Measurements from ENCODE around the gene CEP44.

CEP44 gene

DNA sequence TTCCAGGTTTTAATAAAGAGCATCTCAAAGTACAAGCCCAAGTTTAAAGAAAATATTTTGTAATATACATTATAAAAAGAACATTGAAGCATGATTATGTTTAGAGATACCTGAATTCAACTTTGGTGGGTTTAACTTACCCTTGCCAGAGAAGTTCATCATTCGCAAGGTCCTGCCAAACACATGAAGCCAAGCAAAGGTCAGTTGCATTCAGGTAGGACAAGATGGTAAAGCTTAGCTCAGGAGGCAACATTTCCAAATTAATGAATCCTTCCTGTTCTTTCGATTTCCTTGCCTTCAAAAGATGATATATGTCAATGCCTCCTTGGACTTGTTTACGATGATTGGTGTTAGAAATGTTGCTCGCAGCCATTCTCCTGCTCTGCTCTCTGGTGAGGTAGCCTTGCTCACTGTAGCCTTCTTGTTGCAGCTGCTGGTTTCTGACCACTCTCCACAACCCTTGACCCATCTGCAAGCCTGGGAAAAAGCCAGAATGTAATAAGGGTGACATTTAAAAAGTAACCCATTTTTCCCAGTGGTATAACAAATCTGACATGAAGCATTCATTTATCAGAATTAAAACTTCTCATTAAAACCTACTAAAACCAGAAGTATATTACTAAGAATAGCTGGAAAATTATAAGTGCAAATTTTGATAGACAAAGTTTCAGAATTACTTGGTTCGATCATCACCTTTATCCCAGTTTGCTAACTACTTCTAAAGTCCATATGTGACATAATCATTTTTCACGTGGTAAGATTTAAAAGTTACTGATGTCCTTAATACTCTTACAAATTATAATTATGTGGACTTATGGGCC is 20.9 kb upstream of the CEP44 start:
- FAIRE-seq: no peak
- TF ChIP-seq POLR2A (IDR thresholded peaks at IDR 0.05; ENCODE audit: low read depth, low read length): no peak
- no peak for DNase-seq (ENCODE audit: insufficient read length, low spot score)

DNA sequence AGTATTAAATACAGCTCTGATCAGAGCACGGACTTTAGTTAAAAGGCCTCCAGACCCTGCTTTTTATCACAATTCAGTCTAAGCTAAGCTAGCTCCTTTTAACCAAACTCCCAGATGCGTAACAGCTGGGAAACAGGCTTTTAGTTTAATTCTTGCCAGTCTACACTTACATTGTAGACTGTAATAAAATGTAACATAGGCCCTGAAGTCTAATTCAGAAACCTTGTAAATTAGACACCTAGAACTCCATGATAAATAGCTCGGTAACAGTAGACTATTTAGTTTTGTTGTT is 20.3 kb upstream of the CEP44 start:
- TF ChIP-seq POLR2A (IDR thresholded peaks at IDR 0.05; ENCODE audit: low read depth, low read length): no peak
- FAIRE-seq (no peak), DNase-seq (ENCODE audit: insufficient read length, low spot score) (no peak)

DNA sequence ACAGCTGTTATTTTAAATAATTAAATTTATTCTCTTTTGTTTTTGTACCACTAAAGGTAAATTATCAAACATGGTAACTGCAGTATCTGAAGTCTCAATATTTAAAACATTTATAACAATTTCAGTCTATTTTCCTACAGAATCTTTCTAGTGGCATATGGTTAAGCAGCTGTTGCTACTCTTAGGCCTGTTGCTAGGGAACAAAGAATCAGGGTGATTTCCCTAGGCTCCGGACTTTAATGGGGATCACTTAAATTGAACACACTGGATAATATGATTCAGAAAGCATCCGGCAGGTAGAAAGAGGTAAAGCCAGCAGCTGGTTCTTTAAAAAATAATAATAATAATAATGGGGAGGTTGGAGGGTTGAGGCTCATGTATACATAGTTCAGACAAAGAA is 17.8 kb upstream of the CEP44 start:
- DNase-seq (ENCODE audit: insufficient read length, low spot score) (no peak), FAIRE-seq (no peak)
- no peak for TF ChIP-seq POLR2A (IDR thresholded peaks at IDR 0.05; ENCODE audit: low read depth, low read length)

DNA sequence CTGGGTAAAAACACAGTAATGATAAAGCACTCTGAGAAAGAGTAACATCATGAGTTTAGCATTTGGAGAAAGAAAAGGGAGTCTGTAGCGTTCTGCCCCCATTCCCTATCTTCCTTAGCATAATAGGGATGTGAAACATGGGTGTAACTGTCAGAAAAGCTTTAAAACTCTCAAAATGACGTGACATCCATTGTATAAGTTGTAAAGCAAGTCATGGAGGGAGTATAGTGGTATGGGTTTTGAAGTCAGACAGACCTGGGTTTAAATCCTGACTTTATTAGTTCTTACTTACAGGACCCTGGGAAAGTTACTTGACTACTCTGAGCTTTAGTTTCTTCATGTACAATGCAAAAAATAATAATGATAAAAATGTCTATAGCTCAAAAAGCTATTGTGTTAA is 17.3 kb upstream of the CEP44 start:
- no peak for TF ChIP-seq POLR2A (IDR thresholded peaks at IDR 0.05; ENCODE audit: low read depth, low read length)

DNA sequence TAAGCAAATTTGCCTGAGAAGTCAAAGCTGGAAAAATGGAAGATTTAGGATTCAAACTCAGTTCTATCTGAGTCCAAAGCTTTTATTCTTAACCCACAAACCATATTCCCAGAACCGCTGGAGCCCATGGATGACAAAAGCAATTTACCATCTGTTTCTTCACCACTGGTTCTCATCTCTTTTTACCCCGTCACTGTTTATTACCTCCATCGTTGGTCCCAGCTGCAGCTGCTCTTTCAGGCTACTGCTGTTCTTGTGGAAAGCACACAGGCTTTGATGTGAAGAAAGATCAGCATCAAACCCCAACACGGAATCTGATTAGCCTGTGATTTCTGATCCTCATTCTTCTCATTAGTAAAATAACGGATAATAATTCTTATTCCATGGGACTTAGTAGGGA is 9.8 kb upstream of the CEP44 start:
- FAIRE-seq (no peak), DNase-seq (ENCODE audit: insufficient read length, low spot score) (no peak)
- no peak for TF ChIP-seq POLR2A (IDR thresholded peaks at IDR 0.05; ENCODE audit: low read depth, low read length)

More for the DNA sequence above, 17.3 kb upstream of the CEP44 start:
- DNase-seq (ENCODE audit: insufficient read length, low spot score): no peak
- FAIRE-seq: no peak

DNA sequence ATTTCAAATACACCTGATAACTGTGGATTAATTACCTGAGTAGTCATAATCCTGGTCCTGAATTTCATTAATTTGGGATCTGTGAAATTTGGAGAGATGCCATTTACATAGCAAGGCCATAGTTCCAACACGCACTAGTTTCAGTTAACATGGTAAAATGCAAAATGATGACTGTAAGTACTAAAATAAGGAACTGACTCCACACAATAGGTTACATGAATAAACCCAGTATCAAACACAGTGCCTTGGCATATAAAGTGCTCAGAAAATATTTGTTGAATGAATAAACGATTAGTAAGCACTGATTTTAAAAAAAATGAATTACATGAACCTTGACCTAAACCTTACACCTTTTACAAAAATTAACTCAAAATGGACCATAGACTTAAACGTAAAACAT is 9.3 kb upstream of the CEP44 start:
- no peak for DNase-seq (ENCODE audit: insufficient read length, low spot score)
- TF ChIP-seq POLR2A (IDR thresholded peaks at IDR 0.05; ENCODE audit: low read depth, low read length): no peak
- no peak for FAIRE-seq

DNA sequence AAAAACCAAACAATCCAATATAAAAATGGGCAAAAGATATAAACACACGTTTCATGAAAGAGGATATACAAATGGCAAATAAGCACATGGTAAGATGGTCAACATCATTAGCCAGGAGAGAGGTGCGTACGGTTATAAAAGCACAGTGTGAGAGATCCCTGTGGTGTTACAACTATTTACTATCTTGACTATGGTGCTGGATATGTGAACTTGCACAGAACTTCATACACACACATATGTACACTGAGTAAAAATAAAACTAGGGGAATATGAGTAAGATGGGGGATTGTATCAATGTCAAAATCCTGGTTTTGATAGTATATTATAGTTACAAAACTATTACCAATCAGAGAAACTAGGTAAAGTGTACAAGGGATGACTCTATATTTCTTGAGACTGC is 8.6 kb upstream of the CEP44 start:
- no peak for DNase-seq (ENCODE audit: insufficient read length, low spot score)
- no peak for TF ChIP-seq POLR2A (IDR thresholded peaks at IDR 0.05; ENCODE audit: low read depth, low read length)
- no peak for FAIRE-seq

DNA sequence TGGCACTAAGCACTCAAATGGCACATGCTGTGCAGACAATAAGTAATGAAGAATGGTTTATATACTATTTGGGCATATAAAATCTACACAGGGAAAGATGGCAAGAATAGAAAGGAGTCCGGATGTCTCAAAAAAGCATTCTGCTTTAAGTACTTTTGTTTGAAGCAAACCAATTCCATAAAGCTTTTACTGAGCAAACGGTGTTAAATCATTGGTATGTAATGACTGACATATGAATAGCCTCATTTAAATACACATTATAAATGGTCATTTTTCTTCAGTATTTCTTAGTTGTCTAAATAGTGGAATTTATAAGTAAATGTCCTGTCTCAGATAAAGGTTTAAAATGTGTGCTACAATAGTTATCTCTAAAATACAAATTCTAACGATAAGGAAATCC is 6.3 kb upstream of the CEP44 start:
- FAIRE-seq (no peak), DNase-seq (ENCODE audit: insufficient read length, low spot score) (no peak)
- no peak for TF ChIP-seq POLR2A (IDR thresholded peaks at IDR 0.05; ENCODE audit: low read depth, low read length)

DNA sequence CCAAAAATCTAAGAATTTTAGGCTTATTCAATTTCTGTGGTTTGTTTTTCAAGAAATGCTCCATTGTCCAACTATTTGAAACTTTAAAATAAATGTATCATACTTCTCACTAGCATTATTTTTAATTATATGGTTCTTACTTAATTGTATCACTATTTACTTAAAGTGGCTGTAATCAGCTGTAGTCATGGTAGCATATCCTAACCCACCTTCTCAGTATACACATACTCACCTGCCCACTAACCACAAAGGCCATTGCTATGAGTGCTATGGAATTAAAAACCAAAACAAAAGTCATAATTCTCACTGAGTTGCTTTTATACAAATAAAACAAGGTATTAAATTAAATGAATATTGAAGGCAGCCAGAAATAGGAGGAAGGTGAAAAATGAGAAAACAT is 5.2 kb upstream of the CEP44 start:
- DNase-seq (ENCODE audit: insufficient read length, low spot score) (no peak), FAIRE-seq (no peak)
- no peak for TF ChIP-seq POLR2A (IDR thresholded peaks at IDR 0.05; ENCODE audit: low read depth, low read length)

DNA sequence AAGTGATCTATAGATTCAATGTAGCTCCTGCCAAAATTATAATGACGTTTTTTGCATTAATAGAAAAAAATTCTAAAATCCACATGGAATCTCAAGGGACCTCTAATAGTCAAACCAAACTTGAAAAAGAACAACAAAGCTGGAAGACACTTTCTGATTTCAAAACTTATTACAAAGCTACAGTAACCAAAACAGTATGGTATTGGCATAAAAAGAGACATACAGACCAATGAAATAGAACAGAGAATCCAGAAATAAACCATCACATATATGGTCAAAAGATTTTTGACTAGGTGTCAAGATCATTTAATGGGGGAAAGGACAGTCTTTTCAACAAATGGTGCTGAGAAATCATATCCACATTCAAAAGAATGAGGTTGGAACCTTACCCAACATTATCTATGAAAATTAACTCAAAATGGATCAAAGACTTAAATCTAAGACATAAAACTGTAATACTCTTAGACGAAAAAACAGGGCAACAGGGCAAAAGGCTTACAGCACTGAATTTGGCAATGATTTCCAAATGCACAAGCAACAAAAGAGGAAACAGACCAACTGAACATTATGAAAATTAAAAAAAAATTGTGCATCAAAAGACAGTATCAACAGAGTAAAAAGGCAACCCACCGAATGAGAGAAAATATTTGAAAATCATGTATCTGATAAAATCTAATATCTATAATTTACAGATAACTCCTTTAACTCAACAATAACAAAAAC is 4.1 kb upstream of the CEP44 start:
- FAIRE-seq (no peak), DNase-seq (ENCODE audit: insufficient read length, low spot score) (no peak)
- no peak for TF ChIP-seq POLR2A (IDR thresholded peaks at IDR 0.05; ENCODE audit: low read depth, low read length)

DNA sequence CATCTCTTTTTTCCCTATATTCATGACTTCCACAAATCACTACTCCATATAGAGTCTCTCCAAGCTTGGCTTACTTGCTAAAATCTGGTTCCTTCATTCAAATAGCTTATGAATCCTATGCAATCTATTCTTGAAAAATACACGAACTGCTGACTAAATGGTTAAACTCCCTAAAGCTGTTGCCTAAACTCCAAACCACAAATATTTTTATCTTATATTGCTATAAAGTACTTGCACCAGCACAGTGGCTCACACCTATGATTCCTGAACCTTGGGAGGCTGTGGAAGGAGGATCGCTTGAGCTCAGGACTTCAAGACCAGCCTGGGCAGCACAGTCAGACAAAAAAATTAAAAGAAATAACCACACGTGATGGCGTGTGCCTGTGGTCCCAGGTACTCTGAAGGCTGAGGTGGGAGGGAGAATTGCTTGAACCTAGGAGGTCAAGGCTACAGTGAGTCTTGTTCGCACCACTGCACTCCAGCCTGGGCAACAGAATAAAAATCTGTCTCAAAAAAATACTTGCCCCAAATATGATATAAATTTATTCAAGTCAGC is 2.5 kb upstream of the CEP44 start:
- no peak for DNase-seq (ENCODE audit: insufficient read length, low spot score)
- no peak for FAIRE-seq
- TF ChIP-seq POLR2A (IDR thresholded peaks at IDR 0.05; ENCODE audit: low read depth, low read length): no peak

DNA sequence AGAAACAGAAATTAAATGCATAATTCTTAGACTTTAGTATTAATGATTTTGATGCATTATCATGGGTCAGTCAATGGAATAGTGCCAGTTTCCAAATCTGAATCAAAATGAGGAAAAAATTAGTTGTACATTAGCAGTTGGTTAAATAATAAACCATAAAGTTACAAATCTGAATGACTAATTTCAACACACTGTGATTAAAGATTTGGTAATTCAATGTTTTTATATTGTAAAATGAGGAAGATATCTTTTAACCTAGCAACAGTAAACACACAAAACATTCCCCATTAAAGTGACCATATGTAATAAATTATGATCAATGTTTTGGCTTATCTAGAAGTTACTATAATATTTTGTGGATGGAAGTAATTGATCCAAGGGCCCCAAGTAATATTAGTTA is 1.8 kb upstream of the CEP44 start:
- TF ChIP-seq POLR2A (IDR thresholded peaks at IDR 0.05; ENCODE audit: low read depth, low read length): no peak
- FAIRE-seq: no peak
- DNase-seq (ENCODE audit: insufficient read length, low spot score): no peak

DNA sequence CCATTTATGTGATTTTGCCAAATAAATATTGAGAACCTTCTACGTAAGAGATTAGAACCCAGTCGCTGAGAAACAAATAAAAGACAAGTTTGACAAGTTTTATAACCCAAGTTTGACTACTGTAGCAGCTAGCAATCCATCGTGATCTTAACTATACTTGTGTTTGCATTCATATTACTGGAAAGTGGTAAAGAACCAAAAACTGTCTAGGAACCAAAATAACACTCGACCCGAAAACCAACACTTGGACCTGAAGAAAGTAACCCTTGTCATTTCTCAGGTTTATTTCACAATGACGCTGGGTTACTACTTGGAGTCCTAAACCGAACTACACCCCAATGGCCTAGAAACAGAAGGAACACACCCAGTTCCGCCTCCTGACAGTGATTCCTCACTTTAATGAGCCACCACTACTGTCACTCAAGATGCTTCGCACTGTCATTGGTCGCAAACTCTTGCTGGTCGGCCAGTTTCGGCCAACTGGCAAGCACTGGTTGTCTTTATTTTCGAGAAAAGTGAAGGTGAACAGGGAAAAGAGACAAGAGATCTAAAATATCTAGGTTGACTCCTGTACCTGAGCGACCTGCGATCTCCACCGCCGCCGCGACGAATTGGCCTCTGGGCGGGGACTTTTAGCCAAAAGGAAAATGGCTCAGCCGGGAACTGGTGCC is 740 bp upstream of the CEP44 start:
- no peak for TF ChIP-seq POLR2A (IDR thresholded peaks at IDR 0.05; ENCODE audit: low read depth, low read length)
- DNase-seq (ENCODE audit: insufficient read length, low spot score) (peak; percentile 33), FAIRE-seq (peak; percentile 89)

DNA sequence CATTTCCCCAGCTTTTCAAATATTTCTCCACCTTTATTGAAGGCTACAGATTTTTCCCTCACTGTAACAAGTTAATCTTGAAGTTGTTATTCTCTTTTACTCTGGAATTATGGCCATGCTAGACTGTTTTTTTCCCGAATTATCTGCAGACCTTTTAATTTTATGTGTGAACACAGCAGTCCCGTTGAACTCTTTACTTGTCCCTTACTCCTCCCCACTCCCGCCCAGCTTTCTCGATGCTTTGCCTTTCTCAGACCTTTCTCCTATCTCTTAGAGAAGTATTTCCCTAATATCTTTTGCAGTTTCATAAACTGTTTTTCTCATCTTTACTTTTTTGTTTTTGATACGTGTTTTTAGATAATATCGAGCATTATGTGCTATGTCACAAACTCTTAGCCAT is 776 bp downstream of the CEP44 start:
- FAIRE-seq (no peak), DNase-seq (ENCODE audit: insufficient read length, low spot score) (no peak)
- no peak for TF ChIP-seq POLR2A (IDR thresholded peaks at IDR 0.05; ENCODE audit: low read depth, low read length)

Data from H54 (cell line).